NCI-H460 (cell line): ENCODE results near the gene KIF5A. TPM values are rescaled to one million over a fixed set of nuclear protein-coding genes. Genes with fewer than 3 reads are reported as not detected.
"Not testable (repeated sequence)": the region's sequence is repeated elsewhere in the genome, so short reads cannot be mapped to it uniquely, and the experiment has no call there.

Experiments
- DNase-seq: peaks from one replicate; pipeline ENCODE4 v3.0.0-alpha.2; 2016; ENCODE audit warnings: low read depth; ENCODE audit errors: extremely low read depth
- total RNA-seq: library from RNA; depleted of rRNA; stranded (reverse); fragments of >200 nt; shearing (Covaris generic); gene quantifications from 2 replicates; pipeline ENCODE4 v1.2.3, GENCODE V29; 2014

The KIF5A gene
- total RNA-seq, 1 experiment from 2014 or later = 0.07 TPM

DNA sequence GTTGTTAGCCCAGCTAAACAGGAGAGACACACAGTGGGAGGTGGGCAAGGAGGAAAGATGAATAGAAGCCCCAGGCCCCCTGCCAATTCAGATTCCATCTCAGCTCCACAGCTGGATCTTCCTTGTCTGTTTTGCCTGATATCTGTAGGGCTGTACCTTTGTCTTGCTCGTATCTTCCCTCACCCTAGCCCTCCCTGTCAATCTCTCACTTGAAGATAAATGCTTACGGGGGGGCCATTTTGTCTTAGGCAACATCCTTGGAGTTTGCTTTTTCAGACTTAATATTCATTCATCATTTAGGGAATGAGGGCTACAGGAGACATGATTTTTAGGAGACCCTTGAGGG, 2.4 kb downstream of the KIF5A start:
- no peak for DNase-seq

GRCh38 chr12:57552835-57553313, 3.0 kb downstream of the KIF5A start:
- no peak for DNase-seq

- DNase-seq = no peak
Measured at GRCh38 chr12:57553343-57554202, 3.7 kb downstream of the KIF5A start.

DNA sequence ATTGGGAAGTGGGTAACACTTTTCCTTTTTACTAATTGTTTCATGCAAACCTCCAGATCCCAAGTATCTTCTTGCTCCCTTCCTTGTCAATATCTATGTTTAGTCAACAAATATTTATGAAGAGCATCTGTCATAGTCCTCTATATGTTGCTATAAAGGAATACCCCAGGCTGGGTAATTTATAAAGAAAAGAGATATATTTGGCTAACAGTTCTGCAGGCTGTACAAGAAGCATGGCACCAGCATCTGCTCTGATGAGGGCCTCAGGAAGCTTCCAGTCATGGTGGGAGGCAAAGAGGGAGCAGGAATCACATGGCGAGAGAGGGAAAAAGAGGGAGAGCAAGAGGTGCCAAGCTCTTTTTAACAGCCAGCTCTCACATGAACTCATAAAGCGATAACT, 4.6 kb downstream of the KIF5A start:
- no peak for DNase-seq

DNA sequence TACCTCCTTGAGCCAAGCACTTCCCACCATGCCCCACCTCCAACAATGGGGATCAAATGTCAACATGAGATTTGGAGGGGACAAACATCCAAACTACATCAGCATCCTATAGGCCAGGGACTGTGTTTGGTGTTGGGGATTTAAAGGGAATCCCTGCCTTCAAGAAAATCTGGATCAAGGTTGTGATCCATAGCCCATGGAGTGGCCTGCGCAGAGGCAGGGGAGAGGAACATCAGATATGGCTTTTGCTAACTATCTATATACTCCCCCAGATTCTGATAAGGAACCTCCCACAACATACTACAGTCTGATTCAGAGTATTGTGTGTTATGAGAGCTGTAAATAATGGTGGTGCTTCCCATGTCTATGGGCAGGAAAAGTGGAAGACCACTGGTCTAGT, 5.1 kb downstream of the KIF5A start:
- DNase-seq = no peak

GRCh38 chr12:57558864-57559263, 9.0 kb downstream of the KIF5A start:
- DNase-seq = no peak

DNA sequence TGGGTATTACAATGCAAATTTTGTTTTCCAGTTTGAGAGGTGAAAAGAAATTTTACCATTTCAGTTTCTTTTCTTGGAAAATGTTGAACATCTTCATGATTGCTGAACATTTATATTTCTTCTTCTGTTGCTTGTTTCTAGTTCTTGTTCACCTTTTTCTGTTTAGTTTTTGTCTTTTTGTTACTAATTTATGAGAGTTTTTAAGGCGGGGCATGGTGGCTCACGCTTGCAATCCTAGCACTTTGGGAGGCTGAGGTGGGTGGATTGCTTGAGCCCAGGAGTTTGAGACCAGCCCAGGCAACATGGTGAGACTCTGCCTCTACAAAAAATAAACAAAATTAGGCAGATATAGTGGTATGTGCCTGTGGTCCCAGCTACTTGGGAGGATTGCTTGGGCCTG, 10.7 kb downstream of the KIF5A start:
- DNase-seq = no peak

DNA sequence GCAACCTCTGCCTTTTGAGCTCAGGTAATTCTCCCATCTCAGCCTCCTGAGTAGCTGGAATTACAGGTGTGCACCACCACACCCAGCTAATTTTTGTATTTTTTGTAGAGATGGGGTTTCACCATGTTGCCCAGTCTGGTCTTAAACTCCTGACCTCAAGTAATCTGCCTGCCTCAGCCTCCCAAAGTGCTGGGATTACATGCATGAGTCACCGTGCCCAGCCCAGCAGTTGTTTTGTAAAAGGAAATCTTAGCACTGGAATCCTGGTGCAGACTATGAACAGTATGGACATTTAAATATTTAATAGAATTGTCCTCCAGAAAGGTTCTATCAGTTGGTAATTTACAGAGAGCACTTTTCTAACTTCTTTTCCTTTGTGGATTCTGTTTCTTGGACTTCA, 11.3 kb downstream of the KIF5A start:
- not testable (repeated sequence) for DNase-seq

GRCh38 chr12:57563358-57563757, 13.5 kb downstream of the KIF5A start:
- DNase-seq = no peak

DNA sequence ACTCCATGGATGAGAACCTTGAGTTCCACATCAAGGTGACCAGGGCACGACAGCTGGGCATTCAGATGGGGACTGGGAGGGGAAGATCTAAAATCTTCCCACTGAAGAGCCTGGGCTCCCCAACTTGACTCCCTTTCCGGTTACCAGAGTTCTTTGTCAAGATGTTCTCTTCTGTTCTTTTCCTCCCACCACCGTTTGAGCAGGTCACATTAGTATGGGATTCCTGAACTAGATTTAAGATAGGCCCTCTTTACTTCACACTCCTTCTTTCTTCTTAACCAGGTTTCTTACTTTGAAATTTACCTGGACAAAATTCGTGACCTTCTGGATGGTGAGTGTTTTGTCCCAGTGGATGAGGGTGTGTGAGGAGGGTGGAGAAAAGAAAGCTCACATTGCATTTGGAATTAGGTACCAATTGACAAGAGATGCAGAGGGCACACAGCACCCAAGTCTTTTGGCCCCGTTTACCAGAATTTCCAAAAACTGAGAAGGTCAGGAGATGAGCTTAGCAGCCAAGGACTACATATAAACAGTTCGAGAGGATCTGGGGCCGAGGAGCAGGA, 14.4 kb downstream of the KIF5A start:
- DNase-seq = no peak

DNA sequence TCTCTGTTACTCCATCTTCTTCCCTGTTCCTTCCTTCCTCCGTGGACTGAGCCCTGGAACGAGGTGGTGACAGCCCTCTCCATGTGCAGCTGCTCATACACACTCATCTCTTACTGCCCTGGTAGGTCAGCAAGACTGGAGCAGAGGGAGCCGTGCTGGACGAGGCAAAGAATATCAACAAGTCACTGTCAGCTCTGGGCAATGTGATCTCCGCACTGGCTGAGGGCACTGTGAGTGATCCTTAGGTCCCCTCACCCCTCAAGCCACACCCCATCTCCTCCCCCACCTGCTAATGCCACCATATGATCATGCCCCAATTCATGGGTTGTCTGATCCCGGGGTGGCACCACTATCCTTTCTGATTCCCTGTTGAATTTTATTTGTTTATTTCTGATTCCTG, 19.0 kb downstream of the KIF5A start:
- no peak for DNase-seq

DNA sequence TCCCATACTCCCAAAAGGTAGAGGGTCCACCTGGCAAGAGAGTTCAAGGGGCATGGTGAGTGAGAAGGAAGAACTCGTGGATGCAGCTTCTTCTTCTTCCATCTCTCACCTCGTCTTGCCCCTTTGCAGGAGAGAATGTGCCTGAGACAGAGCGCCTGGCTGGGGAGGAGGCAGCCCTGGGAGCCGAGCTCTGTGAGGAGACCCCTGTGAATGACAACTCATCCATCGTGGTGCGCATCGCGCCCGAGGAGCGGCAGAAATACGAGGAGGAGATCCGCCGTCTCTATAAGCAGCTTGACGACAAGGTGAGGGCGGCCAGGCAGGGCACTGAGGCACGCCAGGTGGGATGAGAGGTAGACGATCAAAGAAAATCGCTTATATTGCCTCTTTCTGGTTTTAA, 20.0 kb downstream of the KIF5A start:
- no peak for DNase-seq

- not testable (repeated sequence) for DNase-seq
Measured at GRCh38 chr12:57570438-57570837, 20.6 kb downstream of the KIF5A start.

- DNase-seq = no peak
Measured at GRCh38 chr12:57571926-57572762, 22.3 kb downstream of the KIF5A start.

DNA sequence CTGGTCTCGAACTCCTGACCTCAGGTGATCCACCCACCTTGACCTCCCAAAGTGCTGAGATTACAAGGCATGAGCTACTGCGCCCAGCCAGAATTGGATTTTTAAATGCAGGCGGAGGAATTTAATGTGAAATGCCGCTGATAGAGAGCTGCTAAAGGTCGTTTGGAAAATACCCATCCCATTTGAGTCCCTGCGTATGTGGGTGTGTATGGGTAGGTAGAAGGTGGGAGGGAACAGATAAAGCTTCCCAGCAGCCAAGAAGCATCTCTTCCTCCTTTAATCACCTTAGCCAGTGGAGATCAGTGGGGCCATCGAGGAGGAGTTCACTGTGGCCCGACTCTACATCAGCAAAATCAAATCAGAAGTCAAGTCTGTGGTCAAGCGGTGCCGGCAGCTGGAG, 25.0 kb downstream of the KIF5A start:
- no peak for DNase-seq

DNA sequence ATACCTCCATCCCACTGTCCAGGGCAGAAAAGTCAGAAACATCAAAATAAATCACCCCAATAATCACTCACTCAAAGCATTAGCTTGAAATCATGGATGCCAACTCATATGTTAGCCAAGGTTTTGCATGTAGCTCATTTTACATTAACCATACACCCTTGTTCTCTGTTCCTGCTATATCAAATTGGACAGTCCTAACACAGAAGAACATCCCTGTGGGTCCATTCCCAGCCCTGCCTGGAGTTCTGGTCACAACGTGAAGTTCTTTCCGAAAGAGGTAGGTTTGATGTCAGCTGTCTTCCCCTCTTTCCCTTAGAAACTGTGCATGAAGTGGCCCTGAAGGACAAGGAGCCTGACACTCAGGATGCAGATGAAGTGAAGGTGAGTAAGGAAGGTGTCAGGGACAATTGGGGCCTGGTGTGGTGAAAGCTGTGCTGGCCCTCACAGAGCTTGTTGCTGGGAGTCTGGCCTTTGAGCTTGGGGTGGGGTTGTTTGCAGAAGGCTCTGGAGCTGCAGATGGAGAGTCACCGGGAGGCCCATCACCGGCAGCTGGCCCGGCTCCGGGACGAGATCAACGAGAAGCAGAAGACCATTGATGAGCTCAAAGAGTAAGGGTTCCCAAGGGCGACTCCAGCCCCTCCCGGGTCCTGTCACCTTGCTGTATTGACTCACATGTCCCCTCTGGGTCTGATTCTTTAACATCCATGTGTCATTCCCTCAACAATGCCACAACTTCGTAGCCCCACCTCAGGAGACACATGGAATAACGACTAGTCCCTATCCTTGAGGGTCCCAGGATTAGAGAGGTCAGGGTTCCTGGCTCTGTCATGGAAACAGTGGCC, 26.1 kb downstream of the KIF5A start:
- DNase-seq = no peak

DNA sequence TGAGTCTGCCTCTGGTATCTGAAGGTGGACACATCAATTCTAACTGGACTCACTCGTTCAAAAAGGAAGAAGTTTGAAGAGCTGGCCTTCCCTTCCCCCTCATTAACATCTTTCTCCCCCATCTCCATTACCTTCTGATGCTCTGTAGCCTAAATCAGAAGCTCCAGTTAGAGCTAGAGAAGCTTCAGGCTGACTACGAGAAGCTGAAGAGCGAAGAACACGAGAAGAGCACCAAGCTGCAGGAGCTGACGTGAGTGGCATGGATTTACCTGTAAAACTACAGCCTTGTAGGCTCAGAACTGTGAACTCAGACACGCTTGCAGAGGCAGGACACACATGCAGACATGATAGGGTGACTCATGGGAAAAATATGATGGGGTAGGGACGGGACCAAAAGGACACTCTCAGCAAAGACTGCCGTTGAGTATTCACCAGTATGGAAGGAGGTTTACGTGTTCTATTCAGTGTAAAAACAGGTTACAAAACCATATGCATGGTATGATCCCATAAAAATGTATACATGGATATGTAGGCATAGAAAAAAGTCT, 26.8 kb downstream of the KIF5A start:
- DNase-seq = no peak

DNA sequence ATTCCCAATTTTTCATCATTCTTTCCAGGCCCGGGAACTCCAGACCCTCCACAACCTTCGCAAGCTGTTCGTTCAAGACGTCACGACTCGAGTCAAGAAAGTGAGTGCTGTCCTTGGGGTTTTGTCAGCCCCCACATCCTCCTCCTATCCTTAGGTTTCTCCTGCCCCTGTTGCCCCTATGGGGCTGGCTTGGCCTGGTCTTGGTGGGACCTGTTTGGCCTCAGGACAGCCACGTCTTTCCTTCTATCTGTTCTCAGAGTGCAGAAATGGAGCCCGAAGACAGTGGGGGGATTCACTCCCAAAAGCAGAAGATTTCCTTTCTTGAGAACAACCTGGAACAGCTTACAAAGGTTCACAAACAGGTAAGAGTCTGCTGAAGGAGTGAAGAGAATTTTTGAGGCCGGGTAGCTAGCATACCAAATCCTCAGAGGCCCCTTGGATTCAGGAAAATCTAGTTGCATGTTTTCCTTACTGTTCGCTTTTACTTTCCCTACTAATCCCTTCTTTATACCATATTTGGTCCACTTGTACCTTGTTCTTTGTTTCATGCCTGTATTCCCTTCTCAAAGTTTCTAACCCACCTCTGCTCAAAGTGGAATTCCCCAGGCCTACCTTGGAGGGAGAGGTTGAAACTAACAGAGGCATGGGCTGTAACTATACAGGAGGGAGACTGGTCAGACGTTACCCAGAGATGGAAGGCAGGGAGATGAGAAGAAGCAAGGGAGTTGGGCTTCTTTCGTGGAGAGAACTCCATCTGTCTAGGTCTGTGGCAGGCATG, 28.3 kb downstream of the KIF5A start:
- no peak for DNase-seq

- no peak for DNase-seq
Measured at GRCh38 chr12:57579011-57579410, 29.2 kb downstream of the KIF5A start.
